ENCODE measurements around the gene PARD3B.

PARD3B gene

DNA sequence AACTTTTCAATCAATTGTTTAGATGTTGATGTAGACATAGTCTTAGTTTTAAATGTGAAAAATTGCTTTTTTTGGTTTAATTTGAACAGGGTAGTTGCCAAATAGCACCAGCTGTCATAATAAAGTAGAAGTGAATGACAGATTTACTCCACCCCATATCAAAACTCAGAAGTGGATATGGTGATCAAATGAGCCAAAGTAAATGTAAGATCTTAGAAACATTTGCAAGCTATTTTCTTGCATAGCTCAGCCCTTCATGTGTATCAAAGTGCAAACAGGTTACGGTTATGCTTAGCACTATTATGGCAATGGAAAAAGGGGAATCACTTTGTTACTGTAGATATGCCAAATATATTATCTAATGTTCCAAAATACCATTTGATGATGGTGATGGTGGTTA is 596.1 kb downstream of the PARD3B start:
- DNase-seq (ENCODE audit: low spot score) = no peak
- TF ChIP-seq, protein P1, sequence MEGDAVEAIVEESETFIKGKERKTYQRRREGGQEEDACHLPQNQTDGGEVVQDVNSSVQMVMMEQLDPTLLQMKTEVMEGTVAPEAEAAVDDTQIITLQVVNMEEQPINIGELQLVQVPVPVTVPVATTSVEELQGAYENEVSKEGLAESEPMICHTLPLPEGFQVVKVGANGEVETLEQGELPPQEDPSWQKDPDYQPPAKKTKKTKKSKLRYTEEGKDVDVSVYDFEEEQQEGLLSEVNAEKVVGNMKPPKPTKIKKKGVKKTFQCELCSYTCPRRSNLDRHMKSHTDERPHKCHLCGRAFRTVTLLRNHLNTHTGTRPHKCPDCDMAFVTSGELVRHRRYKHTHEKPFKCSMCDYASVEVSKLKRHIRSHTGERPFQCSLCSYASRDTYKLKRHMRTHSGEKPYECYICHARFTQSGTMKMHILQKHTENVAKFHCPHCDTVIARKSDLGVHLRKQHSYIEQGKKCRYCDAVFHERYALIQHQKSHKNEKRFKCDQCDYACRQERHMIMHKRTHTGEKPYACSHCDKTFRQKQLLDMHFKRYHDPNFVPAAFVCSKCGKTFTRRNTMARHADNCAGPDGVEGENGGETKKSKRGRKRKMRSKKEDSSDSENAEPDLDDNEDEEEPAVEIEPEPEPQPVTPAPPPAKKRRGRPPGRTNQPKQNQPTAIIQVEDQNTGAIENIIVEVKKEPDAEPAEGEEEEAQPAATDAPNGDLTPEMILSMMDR (IDR thresholded peaks at IDR 0.05; ENCODE audit: borderline replicate concordance, control extremely low read depth, extremely low read depth, insufficient read depth, missing control alignments) = no peak

DNA sequence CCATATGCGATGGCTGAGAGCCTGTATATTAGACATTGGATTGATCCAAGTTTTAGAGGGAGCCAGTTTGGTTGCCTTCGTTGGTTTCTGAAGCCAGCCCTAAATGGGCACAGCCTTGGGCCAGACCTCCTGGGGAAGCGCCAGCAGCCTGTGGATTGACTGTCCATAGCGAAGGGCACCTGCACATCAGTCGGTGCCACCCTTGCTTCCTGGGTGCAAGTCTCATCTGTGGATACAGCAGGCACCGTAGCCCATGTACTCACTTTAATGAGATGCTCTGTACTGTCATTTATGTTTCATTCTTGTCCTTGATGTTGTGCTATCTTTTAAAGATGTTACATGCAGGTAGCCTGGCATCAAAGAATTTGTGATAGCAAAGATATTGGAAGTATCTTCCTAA is 600.6 kb downstream of the PARD3B start:
- TF ChIP-seq, protein P1 (IDR thresholded peaks at IDR 0.05; ENCODE audit: borderline replicate concordance, control extremely low read depth, extremely low read depth, insufficient read depth, missing control alignments) = no peak
- no peak for DNase-seq (ENCODE audit: low spot score)
- in situ Hi-C loops (cut with MboI; ENCODE audit: low sequenced_read_pairs, unreplicated experiment) = no loop called here

More for the DNA sequence above, 596.1 kb downstream of the PARD3B start:
- in situ Hi-C loops (cut with MboI; ENCODE audit: low sequenced_read_pairs, unreplicated experiment) = no loop called here

DNA sequence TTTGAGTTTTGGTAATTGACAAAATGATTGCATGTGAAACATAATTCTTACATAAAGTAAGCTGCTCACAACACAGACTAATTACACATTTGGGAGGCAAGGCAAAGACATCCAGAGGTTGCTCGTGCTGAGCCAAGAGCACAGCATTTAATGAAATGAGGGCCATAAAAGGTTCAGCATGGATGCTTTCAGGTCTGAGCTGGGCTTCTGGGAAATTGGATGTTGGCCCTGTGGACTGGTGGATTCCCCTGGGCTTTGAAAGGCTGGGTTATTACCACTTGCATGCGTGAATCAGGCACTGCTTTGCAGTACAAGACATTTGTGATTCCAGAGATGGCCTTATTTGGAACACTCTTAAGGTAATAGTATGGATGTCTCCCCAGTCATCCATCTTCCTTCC is 603.5 kb downstream of the PARD3B start:
- in situ Hi-C loops (cut with MboI; ENCODE audit: low sequenced_read_pairs, unreplicated experiment) = no loop called here
- TF ChIP-seq, protein P1 (IDR thresholded peaks at IDR 0.05; ENCODE audit: borderline replicate concordance, control extremely low read depth, extremely low read depth, insufficient read depth, missing control alignments) = no peak
- no peak for DNase-seq (ENCODE audit: low spot score)

DNA sequence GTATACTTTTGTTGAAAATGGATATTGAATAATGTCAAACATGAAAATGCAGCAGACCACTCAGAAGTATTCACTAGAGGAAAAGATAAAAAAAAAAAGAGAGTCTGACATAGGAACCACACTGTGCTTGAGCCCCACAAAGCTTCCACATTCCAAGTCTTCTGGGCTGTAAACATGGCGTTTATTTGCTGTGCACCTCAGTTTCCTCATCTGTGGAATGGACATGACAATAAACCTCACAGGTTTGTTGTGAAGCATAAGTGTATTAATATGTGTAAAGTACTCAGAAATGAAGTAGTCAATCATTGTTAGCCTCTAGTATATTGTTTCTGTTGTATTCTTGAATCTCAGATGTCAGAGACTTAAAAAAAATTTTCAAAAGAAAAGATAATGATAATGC is 611.2 kb downstream of the PARD3B start:
- in situ Hi-C loops (cut with MboI; ENCODE audit: low sequenced_read_pairs, unreplicated experiment) = no loop called here
- DNase-seq (ENCODE audit: low spot score) = no peak

DNA sequence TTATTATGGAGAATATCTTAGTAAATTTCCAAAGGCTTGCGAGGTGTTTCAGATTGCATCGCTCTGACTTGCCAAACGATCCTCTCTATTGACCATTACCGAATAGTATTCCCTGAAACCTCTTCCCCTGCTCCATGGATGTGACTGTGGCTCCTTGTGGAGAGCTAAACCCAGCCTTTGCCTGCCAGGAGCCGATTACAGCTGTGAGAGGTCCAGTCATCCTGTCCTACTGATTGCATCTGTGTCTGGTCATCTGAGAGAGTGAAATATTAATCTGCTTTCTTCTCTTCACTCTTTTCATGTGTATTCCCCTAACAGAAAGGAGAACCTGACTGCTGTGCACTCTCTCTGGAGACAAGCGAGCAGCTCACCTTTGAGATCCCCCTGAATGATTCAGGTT is 613.1 kb downstream of the PARD3B start:
- DNase-seq (ENCODE audit: low spot score) = no peak
- in situ Hi-C loops (cut with MboI; ENCODE audit: low sequenced_read_pairs, unreplicated experiment) = no loop called here
- TF ChIP-seq, protein P1 (IDR thresholded peaks at IDR 0.05; ENCODE audit: borderline replicate concordance, control extremely low read depth, extremely low read depth, insufficient read depth, missing control alignments) = no peak

More for the DNA sequence above, 611.2 kb downstream of the PARD3B start:
- TF ChIP-seq, protein P1 (IDR thresholded peaks at IDR 0.05; ENCODE audit: borderline replicate concordance, control extremely low read depth, extremely low read depth, insufficient read depth, missing control alignments) = no peak

DNA sequence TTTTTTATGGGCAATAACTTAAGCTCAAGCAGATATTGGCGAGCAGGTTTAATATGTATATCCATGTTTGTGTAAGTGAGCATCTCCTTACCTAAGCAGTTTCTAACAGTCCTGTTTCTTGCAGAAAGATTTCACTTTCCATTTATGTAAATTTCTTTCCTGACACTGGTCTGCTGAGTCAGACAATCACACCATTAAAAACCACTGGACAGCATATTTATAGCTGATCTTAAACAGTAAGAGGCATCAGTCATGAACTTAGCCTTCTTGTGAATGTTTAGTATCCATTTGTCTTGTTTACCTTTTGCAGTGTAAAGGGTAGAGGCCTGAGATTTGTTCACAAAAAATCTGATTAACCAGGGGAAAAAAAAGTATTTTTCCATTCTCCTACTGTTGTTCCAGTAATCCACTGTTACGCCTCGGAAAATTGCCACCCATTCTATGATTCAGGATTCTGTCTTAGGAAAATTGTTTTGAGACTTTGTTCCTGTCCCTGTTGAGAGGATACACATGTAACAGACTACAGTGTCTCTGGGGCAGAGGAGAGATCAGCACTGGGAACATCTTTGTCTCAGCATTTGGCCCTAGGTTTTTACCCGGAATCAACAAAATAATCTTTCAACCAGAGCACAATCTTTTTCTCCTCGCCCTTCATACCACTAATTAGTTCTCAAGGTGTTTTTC is 616.0 kb downstream of the PARD3B start:
- TF ChIP-seq, protein P1 (IDR thresholded peaks at IDR 0.05; ENCODE audit: borderline replicate concordance, control extremely low read depth, extremely low read depth, insufficient read depth, missing control alignments) = no peak
- no peak for DNase-seq (ENCODE audit: low spot score)
- in situ Hi-C loops (cut with MboI; ENCODE audit: low sequenced_read_pairs, unreplicated experiment) = no loop called here

Measured in GM13976 (cell line).